HG02678 (cell line): ENCODE measurements around the gene KCNN1.
A peak's percentile ranks its signal among the peaks of the same experiment; 100 is the strongest.
"Not testable (repeated sequence)": the region's sequence is repeated elsewhere in the genome, so short reads cannot be mapped to it uniquely, and the experiment has no call there.

Experiments used
- ATAC-seq: cut with Tn5 transposase; IDR thresholded peaks from one replicate; pipeline ENCODE4 v1.9.1; 2021; ENCODE audit warnings: mild to moderate bottlenecking, moderate library complexity; ENCODE audit not compliant: unreplicated experiment

Gene KCNN1

DNA sequence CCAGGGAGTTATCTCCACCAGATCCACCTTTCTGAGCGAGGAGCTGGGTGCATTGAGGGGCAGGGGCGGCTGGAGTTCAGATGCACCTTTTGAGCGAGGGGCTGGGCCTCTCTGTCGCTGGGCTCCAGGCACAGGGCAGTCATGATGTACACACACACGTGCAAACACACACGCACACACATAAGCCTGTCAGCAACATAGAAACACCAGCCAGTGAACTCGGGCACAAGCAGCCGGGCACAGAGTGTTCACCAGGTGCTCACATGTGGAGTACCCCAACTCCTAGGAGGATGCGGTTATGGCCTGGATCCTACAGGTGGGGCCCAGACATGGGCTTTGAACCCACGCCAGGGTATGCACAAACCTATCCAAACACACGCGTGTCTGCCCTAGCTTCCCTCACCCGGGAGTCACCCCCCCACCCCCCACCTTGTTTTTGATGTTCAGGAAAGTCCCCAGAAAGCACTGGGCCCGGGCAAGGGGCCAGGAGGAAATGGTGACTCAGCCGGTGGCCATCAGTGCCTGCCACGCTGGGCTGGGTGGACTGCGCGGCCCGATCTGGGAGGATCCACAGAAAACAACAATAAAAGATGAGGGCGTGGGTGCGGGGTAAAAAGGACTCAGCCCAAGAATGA is 54.3 kb downstream of the KCNN1 start:
- no peak for ATAC-seq

DNA sequence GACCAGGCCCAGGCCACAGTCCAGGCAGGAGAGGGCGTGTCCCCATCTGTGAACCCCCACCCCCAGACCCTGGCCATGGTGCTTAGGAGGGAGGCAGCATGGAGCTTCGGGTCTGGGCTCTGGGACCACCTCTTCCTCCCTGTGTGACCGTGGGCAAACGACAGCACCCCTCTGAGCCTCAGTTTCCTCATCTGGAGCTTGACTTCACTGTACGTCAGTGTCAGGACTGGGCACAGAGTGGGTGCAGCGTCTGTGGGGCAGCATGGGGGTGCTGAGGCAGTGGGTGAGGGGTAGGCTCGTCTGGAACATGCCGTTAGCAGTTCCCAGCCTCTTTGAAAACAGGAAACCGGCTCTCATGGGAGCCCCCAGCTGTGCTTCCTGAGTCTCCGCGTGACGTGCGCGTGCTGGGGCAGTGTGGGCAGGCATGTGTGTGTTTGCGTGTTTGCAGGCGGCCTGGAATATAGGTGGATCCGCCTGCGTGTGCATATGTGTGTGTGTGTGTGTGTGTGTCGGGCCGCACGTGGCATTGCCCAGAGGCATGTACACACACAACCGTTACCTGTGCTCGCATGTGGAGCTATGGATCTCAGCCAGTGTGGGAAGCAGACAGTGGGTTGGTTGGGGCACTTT is 56.8 kb downstream of the KCNN1 start:
- no peak for ATAC-seq

DNA sequence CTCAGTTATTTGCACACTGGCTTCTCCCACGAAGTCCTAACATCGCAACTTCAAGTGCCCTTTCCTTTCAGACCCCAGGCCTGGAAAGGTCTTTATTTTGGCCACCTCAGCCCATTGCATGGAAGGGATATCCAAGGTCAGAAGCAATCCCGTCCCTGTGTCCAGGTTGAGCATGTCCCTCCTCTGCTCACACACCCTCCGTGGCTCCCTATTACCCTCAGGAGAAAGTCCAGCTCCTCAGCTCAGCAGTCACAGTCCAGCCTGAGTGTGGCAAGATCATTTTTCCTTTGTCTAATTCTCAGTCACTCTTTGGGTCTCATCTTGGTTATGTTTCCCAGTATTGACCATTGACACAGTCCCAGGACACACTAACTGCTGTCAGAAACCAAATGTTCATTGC is 60.2 kb downstream of the KCNN1 start:
- ATAC-seq, result no peak

DNA sequence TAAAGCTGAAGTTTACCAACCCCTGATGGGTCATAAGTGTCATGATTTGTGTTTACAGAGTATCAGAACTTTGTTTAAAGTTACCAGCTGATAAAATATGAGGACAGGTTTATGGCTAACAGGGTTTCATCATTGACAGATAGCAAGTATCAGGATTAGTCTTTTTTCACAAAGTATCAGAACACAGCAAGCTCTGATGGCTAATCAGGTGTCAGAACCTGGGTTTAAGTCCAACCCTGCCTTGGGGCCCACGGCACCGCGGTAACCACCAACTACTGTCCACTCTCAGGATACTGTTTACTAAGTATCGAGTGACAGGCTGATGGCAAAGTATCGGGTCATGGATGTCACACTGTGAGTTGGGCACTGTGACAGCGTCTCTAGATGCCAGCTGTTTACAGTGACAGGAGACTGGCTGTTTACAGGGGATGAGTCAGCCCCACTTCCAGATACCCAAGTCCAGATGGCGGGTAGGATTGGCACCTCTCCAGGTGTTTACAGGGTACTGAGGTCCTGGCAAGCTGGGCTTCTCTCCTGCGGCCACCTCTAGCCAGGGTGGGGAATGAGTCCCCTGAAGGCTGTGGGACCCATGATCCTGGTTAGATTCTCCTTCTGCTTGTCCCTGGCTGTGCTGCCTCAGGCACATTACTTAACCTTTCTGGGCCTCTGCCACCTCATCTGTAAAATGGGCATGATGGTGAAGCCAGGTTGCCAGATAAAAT is 62.9 kb downstream of the KCNN1 start:
- ATAC-seq, result no peak

DNA sequence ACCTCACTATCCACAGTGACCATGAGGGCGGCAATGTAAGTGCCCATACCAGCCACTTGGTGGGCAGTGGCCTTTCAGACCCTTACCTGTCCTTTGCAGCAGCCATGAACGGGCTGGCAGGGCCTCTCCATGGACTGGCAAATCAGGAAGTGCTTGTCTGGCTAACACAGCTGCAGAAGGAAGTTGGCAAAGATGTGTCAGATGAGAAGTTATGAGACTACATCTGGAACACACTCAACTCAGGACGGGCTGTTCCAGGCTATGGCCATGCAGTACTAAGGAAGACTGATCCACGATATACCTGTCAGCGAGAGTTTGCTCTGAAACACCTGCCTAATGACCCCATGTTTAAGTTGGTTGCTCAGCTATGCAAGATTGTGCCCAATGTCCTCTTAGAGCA is 64.5 kb downstream of the KCNN1 start:
- ATAC-seq, result not testable (repeated sequence)

DNA sequence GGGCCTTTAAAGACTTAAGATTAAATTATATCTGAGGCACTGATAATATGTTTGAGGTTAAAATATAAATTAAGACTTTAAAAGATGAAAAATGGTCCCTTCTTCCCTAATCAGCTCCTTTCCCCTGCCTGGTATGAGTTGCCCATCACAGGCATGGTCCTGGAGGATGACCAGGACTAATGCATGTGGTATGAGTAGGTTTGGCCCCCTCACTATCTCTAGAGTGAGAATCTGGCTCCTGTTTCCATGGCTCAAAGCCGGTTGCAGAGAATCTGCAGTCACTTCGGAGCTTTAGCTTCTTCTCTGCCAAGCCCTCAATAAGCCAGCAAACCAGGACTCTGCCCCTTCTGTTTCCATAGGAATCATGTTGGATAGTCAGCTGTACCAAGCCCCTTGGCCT is 65.2 kb downstream of the KCNN1 start:
- ATAC-seq, result not testable (repeated sequence)

DNA sequence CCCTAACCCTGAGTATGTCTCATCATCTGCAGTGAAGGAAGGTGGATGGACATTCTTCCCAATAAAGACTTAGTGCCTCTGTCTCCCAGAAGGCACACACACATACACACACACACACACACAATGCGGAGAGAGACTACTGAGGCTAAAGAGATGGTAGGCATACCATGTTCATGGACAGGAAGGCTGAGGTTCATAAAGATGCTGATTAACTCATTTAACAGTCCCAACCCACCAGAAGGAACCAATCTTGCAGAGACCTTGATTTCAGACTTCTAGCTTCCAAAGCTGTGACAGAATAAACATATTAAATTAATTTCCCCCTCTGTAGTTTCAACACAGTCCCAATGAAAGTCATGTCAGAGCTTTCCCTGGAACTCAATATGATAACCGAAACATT is 74.1 kb downstream of the KCNN1 start:
- ATAC-seq, result no peak

DNA sequence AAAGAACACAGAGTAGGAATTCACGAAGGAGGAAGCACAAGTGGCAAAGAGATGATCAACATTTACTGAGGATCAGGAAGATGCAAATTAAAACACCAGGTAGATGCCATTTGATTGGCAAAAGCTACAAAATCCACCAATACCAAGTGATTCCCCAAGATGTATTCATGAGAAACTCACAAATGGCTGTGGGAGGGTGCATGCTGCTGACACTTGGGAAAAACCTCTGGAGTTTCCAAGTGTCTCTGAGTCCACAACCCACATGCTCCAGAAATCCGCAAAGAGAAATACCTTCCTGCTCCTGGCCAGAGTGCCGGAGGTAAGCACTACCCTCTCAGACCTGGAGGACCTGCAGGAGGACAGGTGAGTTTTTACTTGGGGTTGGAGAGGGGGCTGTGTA is 76.8 kb downstream of the KCNN1 start:
- no peak for ATAC-seq

DNA sequence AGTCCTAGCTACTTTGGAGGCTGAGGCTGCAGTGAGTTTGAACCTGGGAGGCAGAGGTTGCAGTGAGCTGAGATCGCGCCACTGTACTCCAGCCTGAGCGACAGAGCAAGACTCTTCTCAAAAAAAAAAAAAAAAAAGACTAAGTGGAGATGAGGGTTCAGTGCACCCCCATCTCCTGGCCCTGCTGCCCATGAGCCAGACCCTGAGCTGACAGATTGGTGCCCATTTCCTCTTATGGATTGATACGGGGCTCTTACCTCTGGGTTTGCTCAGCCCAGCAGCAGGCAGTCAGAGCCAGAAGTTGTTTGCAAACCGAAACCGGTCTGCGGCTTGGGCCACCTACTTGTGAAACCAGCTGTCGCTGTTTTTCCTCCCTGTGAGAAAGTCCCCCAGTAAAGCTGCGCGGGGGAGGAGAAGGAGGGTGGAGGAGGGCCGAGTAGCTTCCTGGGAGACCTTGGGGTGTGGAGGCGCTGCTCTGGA is 78.0 kb downstream of the KCNN1 start:
- peak; percentile 96 for ATAC-seq

DNA sequence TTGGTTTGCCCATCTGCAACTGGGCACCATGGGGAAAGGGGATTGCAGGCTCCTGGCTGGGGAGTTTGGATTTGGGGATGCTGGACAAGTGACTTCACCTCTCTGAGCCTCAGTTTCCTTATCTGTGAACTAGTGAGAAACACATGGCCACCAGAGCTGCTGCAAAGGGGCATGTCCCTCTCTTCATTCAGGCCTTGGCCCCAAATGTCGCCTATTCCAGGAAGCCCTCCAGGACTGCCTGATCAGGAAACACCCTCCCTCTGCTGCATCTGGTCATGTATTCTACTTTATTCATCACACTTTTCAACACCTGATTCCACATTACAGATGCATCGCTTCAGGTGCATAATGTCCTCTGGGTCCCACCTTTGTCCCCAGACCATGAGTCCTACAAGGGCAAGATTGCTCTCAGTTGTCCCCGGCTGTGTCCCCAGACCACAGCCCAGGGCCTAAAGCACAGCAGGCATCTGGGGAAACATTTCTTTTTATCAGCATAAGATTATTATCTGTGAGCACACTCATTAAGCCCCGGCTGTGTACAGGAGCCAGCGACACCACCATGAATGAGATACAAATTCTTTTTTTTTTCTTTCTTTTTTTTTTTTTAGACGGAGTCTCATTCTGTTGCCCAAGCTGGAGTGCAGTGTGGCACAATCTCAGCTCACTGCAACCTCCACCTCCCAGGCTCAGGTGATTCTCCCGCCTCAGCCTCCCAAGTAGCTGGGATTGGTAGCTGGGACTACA is 78.6 kb downstream of the KCNN1 start:
- ATAC-seq, result no peak

DNA sequence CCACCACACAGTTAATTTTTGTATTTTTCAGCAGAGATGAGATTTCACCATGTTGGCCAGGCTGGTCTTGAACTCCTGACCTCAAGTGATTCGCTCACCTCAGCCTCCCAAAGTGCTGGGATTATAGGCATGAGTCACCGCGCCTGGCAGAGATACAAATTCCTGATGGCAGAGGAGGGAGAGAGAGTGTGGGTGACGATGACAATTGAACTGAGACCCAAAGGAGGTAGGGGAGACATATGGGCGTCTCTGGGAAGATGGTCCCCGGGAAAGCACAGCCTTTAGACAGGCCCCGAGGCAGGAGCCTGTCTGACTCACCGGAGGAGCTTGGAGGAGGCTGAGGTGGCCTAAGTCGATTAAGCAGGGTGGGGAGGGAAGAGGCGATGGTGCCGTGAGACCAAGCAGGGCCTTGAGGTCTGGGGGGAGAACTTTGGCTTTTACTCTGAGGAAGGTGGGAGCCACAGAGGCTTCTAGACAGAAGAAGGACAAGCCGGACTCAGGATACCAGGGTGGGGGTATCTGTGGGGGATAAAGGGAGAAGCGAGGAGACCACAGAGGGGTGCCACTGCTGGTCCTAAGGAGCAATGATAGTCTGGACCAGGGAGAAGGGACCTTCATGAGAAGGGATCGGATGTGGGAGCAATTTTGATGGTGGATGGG is 79.3 kb downstream of the KCNN1 start:
- no peak for ATAC-seq

DNA sequence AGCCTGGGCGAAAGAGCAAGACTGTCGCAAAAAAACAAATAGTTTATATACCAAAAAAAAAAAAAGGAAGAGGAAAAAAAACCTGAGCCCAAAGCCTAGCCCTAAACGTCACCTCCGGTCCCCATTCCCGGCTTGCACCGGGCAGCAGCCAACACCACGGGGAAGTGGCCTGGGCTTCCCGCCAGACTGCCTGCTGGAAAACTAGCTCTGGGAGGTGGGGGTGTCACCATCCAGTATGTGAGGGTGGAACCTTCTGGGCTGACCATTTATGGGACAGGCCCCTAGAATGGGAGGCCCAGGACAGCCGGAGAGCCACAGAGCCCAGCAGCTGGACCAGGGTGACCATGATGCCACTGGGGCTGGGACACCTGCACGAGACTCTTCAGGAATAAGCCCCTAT is 82.5 kb downstream of the KCNN1 start:
- ATAC-seq, result no peak
